Peyer's patch (tissue), 4 donors: ENCODE data around the gene RBM44.

ENCODE experiments used
- POLR2A ChIP-seq, 2 donors: fragments of 450-650 bp; IDR thresholded peaks; one replicate each; pipeline ENCODE4 v1.5.1; 2017; ENCODE audit warnings: antibody characterized with exemption in 2 of 2, mild to moderate bottlenecking in 2 of 2, moderate library complexity in 2 of 2
- TF ChIP-seq, protein P1 (sequence below), 6 experiments: fragments of 450-650 bp in 4 of 6; fragments of 200-600 bp in 2 of 6; sonication (generic) in 1 of 6; IDR thresholded peaks; one replicate each; pipeline ENCODE4 v1.5.1; 2017 to 2019; ENCODE audit warnings: antibody characterized with exemption in 6 of 6, mild to moderate bottlenecking in 3 of 6, moderate library complexity in 1 of 6

- TF ChIP-seq, protein P1, sequence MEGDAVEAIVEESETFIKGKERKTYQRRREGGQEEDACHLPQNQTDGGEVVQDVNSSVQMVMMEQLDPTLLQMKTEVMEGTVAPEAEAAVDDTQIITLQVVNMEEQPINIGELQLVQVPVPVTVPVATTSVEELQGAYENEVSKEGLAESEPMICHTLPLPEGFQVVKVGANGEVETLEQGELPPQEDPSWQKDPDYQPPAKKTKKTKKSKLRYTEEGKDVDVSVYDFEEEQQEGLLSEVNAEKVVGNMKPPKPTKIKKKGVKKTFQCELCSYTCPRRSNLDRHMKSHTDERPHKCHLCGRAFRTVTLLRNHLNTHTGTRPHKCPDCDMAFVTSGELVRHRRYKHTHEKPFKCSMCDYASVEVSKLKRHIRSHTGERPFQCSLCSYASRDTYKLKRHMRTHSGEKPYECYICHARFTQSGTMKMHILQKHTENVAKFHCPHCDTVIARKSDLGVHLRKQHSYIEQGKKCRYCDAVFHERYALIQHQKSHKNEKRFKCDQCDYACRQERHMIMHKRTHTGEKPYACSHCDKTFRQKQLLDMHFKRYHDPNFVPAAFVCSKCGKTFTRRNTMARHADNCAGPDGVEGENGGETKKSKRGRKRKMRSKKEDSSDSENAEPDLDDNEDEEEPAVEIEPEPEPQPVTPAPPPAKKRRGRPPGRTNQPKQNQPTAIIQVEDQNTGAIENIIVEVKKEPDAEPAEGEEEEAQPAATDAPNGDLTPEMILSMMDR (IDR thresholded peaks at IDR 0.05): no peak
- TF ChIP-seq POLR2A (IDR thresholded peaks at IDR 0.05): no peak
Measured at GRCh38 chr2:237879991-237880560, 81.5 kb downstream of the RBM44 start.
